Endothelial cell of umbilical vein (primary cell): ENCODE data around the gene OTX2. TPM values are rescaled to one million over a fixed set of nuclear protein-coding genes. Genes with fewer than 3 reads are reported as not detected.

Source experiments
- BruUV-seq: library from RNA; stranded (reverse); fragments of 400-500 nt; replicated peaks from 2 replicates; lab custom pipeline; 2021; lab: Mats Ljungman, UMichigan
- CTCF ChIA-PET: fragments of 300-600, 350-600 bp; sonication (Branson Sonifier 250); formaldehyde crosslinking; loops from one replicate; lab custom pipeline; 2021; ENCODE audit warnings: antibody characterized with exemption, inconsistent platforms; lab: Charles Lee
- POLR2A ChIA-PET: fragments of 300-600, 350-600 bp; sonication (Branson Sonifier 250); formaldehyde crosslinking; loops from one replicate; lab custom pipeline; 2021; ENCODE audit warnings: antibody characterized with exemption, inconsistent platforms; lab: Charles Lee
- DNase-seq: peaks from one replicate; pipeline ENCODE4 v3.0.0-alpha.2; 2011; ENCODE audit warnings: low read depth, low spot score
- FAIRE-seq: peaks from 2 replicates; lab custom pipeline; 2011; peaks lifted over from hg19 to GRCh38; lab: Jason Lieb, UNC
- H2AFZ ChIP-seq: 2 replicates; pipeline ENCODE4 v1.6.0; 2012; ENCODE audit warnings: low read depth, low read length, control low read depth, inconsistent platforms
- H3K27ac ChIP-seq: 2 replicates; pipeline ENCODE4 v1.5.1; 2011; ENCODE audit warnings: low read depth, mild to moderate bottlenecking, control low read depth, low read length, moderate library complexity; ENCODE audit not compliant: insufficient read depth
- H3K27me3 ChIP-seq, 2 experiments: 2 replicates each; pipeline versions ENCODE4 v1.6.0 to v1.6.1; 2011; ENCODE audit warnings: low read length in 2 of 2, mixed read lengths in 1 of 2; ENCODE audit not compliant: control insufficient read depth in 2 of 2, insufficient read depth in 2 of 2
- H3K36me3 ChIP-seq, 2 experiments: 2 replicates in 1 of 2; 3 replicates in 1 of 2; pipeline ENCODE4 v1.5.1; 2011; ENCODE audit warnings: low read length in 2 of 2, mild to moderate bottlenecking in 1 of 2, moderate library complexity in 1 of 2; ENCODE audit not compliant: control insufficient read depth in 2 of 2, insufficient read depth in 2 of 2; ENCODE audit errors: extremely low read depth in 1 of 2
- H3K4me1 ChIP-seq: 3 replicates; pipeline ENCODE4 v1.5.1; 2011; ENCODE audit warnings: mild to moderate bottlenecking, low read length; ENCODE audit not compliant: control insufficient read depth, insufficient read depth; ENCODE audit errors: extremely low read depth
- H3K4me2 ChIP-seq: 2 replicates; pipeline ENCODE4 v1.6.1; 2011; ENCODE audit warnings: low read length, control low read depth, mixed read lengths; ENCODE audit not compliant: insufficient read depth
- H3K4me3 ChIP-seq, 3 experiments: fragments of 200-600 bp in 1 of 3; sonication (generic), shearing (Covaris generic) in 1 of 3; replicated peaks in 1 of 3; 2 replicates each; pipeline ENCODE4 v1.5.1; 2011 to 2016; ENCODE audit warnings: control low read depth in 3 of 3, low read length in 3 of 3, mild to moderate bottlenecking in 2 of 3, inconsistent platforms in 1 of 3, low read depth in 1 of 3, moderate library complexity in 1 of 3; ENCODE audit not compliant: insufficient read depth in 1 of 3
- H3K79me2 ChIP-seq: 2 replicates; pipeline ENCODE4 v1.6.0; 2012; ENCODE audit warnings: low read length, inconsistent platforms; ENCODE audit not compliant: control insufficient read depth, insufficient read depth
- H3K9ac ChIP-seq: replicated peaks from 2 replicates; pipeline ENCODE3; 2011; ENCODE audit warnings: low read length, control low read depth; ENCODE audit not compliant: insufficient read depth; ENCODE audit errors: extremely low read depth
- H3K9me1 ChIP-seq: replicated peaks from 3 replicates; pipeline ENCODE4 v1.6.0; 2011; ENCODE audit warnings: mild to moderate bottlenecking, low read length; ENCODE audit not compliant: control insufficient read depth, insufficient read depth; ENCODE audit errors: extremely low read depth
- H3K9me3 ChIP-seq: replicated peaks from 2 replicates; pipeline ENCODE4 v1.5.1; 2012; ENCODE audit warnings: low read length, inconsistent platforms; ENCODE audit not compliant: control insufficient read depth, insufficient read depth
- H4K20me1 ChIP-seq: replicated peaks from 2 replicates; pipeline ENCODE3; 2011; ENCODE audit warnings: mild to moderate bottlenecking, low read length; ENCODE audit not compliant: control insufficient read depth, insufficient read depth; ENCODE audit errors: extremely low read depth
- EZH2 ChIP-seq: IDR thresholded peaks from 2 replicates; pipeline ENCODE4 v1.6.1; 2012; ENCODE audit warnings: borderline replicate concordance, low read depth, mild to moderate bottlenecking, moderate library complexity, low read length, inconsistent platforms; ENCODE audit not compliant: severe bottlenecking
- FOS ChIP-seq: IDR thresholded peaks from 2 replicates; pipeline ENCODE4 v1.6.1; 2011; ENCODE audit warnings: mild to moderate bottlenecking, low read length, moderate library complexity, borderline replicate concordance; ENCODE audit not compliant: insufficient read depth
- GATA2 ChIP-seq: IDR thresholded peaks from 2 replicates; pipeline ENCODE4 v1.7.0; 2011; ENCODE audit warnings: low read depth, mild to moderate bottlenecking, moderate library complexity, mixed read lengths, low read length; ENCODE audit not compliant: insufficient read length, insufficient read depth
- JUN ChIP-seq: IDR thresholded peaks from 2 replicates; pipeline ENCODE4 v1.6.1; 2011; ENCODE audit warnings: borderline replicate concordance, low read depth; ENCODE audit not compliant: insufficient read length, insufficient read depth
- MYC ChIP-seq: IDR thresholded peaks from one replicate; pipeline ENCODE4 v1.6.1; 2011; ENCODE audit warnings: mild to moderate bottlenecking, low read depth, low read length
- POLR2A ChIP-seq: IDR thresholded peaks from 2 replicates; pipeline ENCODE4 v1.6.1; 2012; ENCODE audit warnings: low read depth, mild to moderate bottlenecking, control low read depth, low read length
- POLR2AphosphoS5 ChIP-seq: IDR thresholded peaks from 2 replicates; pipeline ENCODE4 v1.6.1; 2012; ENCODE audit warnings: low read depth, mild to moderate bottlenecking, control low read depth, low read length, moderate library complexity; ENCODE audit not compliant: insufficient read depth
- dilution Hi-C: fragments of 300-500 bp; cut with MboI; formaldehyde crosslinking; loops from one replicate; pipeline ENCODE4 v1.15.0; 2019; ENCODE audit warnings: low sequenced_read_pairs; ENCODE audit not compliant: extremely low pct_ligation_motif_present
- intact Hi-C: fragments of 100-400 bp; cut with micrococcal nuclease; formaldehyde crosslinking; loops from one replicate; pipeline ENCODE4 v1.10.0; 2022
- polyA plus RNA-seq, 4 experiments: library from polyadenylated mRNA; depleted of rRNA in 3 of 4; stranded (reverse) in 3 of 4; unstranded in 1 of 4; fragments of >200 nt; gene quantifications; 2 replicates each; pipeline versions ENCODE4 v1.2.1 to v1.2.3, GENCODE V29; 2011 to 2012; ENCODE audit warnings: missing spikeins in 1 of 4
- total RNA-seq: library from RNA; stranded (reverse); gene quantifications from 2 replicates; pipeline ENCODE4 v1.2.3, GENCODE V29; 2021
- TF ChIP-seq, protein P1 (sequence below): IDR thresholded peaks from 2 replicates; pipeline ENCODE4 v1.6.1; 2011; ENCODE audit not compliant: insufficient read depth, insufficient read length
- TF ChIP-seq, protein P2 (sequence below), 2 donors: IDR thresholded peaks; 1 replicate in 1 of 2; 2 replicates in 1 of 2; pipeline ENCODE4 v1.5.1; 2011; ENCODE audit warnings: low read length in 2 of 2, mild to moderate bottlenecking in 2 of 2, moderate library complexity in 2 of 2, control low read depth in 1 of 2, inconsistent platforms in 1 of 2, low read depth in 1 of 2; ENCODE audit not compliant: insufficient read depth in 1 of 2; ENCODE audit errors: extremely low read depth in 1 of 2

Gene OTX2
- total and polyA plus RNA-seq, 2 donors (not counting 3 experiments of a cell fraction or from before 2014, with no cell fraction given): not detected

DNA sequence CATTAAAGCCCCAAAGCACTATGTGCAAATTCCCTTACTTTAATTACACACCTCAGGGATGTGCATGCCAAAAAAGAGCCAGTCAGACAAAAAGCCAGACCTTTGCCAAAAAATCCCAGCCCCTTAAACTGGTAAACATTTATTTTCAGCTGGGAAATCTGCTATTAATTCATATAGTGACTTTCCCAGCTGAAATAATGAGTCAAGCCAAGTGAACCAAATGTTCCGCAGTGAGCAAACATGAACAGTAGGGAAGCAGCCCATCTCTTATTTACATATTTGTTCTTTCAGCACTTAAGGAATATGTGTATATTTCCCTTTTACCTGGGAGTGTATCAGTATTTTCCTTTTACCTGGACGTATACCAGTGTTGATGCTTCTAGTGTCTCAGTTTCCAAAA is 44.0 kb upstream of the OTX2 start:
- intact Hi-C loops: no loop called here
- Histone ChIP-seq H3K27me3 (peaks cover 1 to 2% of the 10 kb centered on the region in 2 experiments), H3K4me3 (no peak overlapping the region), H3K9ac (no peak overlapping the region), H3K9me1 (no peaks in the 10 kb centered on the region), H3K27ac (no peak overlapping the region), H2AFZ (no peak overlapping the region), H3K9me3 (no peaks in the 10 kb centered on the region), H4K20me1 (no peaks in the 10 kb centered on the region), H3K79me2 (no peaks in the 10 kb centered on the region), H3K36me3 (no peaks in the 10 kb centered on the region), H3K4me1 (no peaks in the 10 kb centered on the region), H3K4me2 (no peak overlapping the region)
- dilution Hi-C loops: no loop called here
- ChIA-PET CTCF (no interaction called here), POLR2A (no interaction called here)
- TF ChIP-seq MYC: no peak
- TF ChIP-seq GATA2: no peak
- TF ChIP-seq FOS: no peak
- TF ChIP-seq, protein P1, sequence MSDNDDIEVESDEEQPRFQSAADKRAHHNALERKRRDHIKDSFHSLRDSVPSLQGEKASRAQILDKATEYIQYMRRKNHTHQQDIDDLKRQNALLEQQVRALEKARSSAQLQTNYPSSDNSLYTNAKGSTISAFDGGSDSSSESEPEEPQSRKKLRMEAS: no peak
- TF ChIP-seq, protein P2, sequence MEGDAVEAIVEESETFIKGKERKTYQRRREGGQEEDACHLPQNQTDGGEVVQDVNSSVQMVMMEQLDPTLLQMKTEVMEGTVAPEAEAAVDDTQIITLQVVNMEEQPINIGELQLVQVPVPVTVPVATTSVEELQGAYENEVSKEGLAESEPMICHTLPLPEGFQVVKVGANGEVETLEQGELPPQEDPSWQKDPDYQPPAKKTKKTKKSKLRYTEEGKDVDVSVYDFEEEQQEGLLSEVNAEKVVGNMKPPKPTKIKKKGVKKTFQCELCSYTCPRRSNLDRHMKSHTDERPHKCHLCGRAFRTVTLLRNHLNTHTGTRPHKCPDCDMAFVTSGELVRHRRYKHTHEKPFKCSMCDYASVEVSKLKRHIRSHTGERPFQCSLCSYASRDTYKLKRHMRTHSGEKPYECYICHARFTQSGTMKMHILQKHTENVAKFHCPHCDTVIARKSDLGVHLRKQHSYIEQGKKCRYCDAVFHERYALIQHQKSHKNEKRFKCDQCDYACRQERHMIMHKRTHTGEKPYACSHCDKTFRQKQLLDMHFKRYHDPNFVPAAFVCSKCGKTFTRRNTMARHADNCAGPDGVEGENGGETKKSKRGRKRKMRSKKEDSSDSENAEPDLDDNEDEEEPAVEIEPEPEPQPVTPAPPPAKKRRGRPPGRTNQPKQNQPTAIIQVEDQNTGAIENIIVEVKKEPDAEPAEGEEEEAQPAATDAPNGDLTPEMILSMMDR (IDR thresholded peaks at IDR 0.05; ENCODE audit: extremely low read depth in 1 of 2, insufficient read depth in 1 of 2, low read depth in 1 of 2, low read length in 2 of 2): no peak
- TF ChIP-seq POLR2A: no peak
- no peak for TF ChIP-seq JUN
- no peak for TF ChIP-seq EZH2
- no peak for TF ChIP-seq POLR2AphosphoS5
- DNase-seq (no peak), FAIRE-seq (no peak)
- BruUV-seq: no TSS peak
